B cell (primary cell): ENCODE data around the gene DLX2. TPM values are rescaled to one million over a fixed set of nuclear protein-coding genes. Genes with fewer than 3 reads are reported as not detected.
A peak's percentile ranks its signal among the peaks of the same experiment; 100 is the strongest.

Experiments used
- ATAC-seq: fragments of 200-7000 bp; cut with Tn5 transposase; one replicate; pipeline ENCODE4 v1.10.0; 2021; ENCODE audit warnings: low read depth, mild to moderate bottlenecking, moderate number of reproducible peaks, moderate library complexity
- CTCF ChIA-PET: fragments of 350-600 bp; sonication (Branson Sonifier 250); formaldehyde crosslinking; loops from one replicate; lab custom pipeline; 2021; ENCODE audit warnings: antibody characterized with exemption, inconsistent platforms; lab: Charles Lee
- POLR2A ChIA-PET: fragments of 350-600 bp; sonication (Branson Sonifier 250); formaldehyde crosslinking; loops from one replicate; lab custom pipeline; 2021; ENCODE audit warnings: antibody characterized with exemption; lab: Charles Lee
- DNase-seq: peaks from one replicate; pipeline ENCODE4 v3.0.0; 2013
- H2AFZ ChIP-seq: 2 replicates; pipeline ENCODE4 v1.6.1; 2012; ENCODE audit warnings: mild to moderate bottlenecking, low read depth, low read length; ENCODE audit not compliant: insufficient read depth, poor library complexity, severe bottlenecking
- H3K27ac ChIP-seq, 2 donors: 1 replicate in 1 of 2; 2 replicates in 1 of 2; pipeline ENCODE4 v1.5.1; 2012 to 2013; ENCODE audit warnings: low read length in 2 of 2, mild to moderate bottlenecking in 2 of 2, moderate library complexity in 1 of 2
- H3K27me3 ChIP-seq, 4 experiments: fragments of 200-600 bp in 1 of 4; sonication (generic) in 1 of 4; replicated peaks in 1 of 4; 1 replicate in 2 of 4; 2 replicates in 2 of 4; pipeline versions ENCODE4 v1.6.1 to v1.7.0; 2013 to 2016; ENCODE audit warnings: low read length in 3 of 4, mild to moderate bottlenecking in 2 of 4, mixed read lengths in 1 of 4, moderate library complexity in 1 of 4; ENCODE audit not compliant: insufficient read depth in 4 of 4, control insufficient read depth in 3 of 4; ENCODE audit errors: control extremely low read depth in 1 of 4
- H3K36me3 ChIP-seq, 2 experiments: replicated peaks in 1 of 2; 1 replicate in 1 of 2; 2 replicates in 1 of 2; pipeline versions ENCODE4 v1.6.1 to v1.7.1; 2013; ENCODE audit warnings: low read length in 1 of 2; ENCODE audit not compliant: insufficient read depth in 2 of 2, control insufficient read depth in 1 of 2; ENCODE audit errors: control extremely low read depth in 1 of 2, extremely low read depth in 1 of 2
- H3K4me1 ChIP-seq, 2 donors: fragments of 200-600 bp in 1 of 2; sonication (generic) in 1 of 2; 1 replicate in 1 of 2; 2 replicates in 1 of 2; pipeline versions ENCODE4 v1.5.1 to v1.6.1; 2013 to 2017; ENCODE audit warnings: low read length in 2 of 2; ENCODE audit not compliant: control insufficient read depth in 2 of 2, insufficient read depth in 2 of 2
- H3K4me2 ChIP-seq: replicated peaks from 2 replicates; pipeline ENCODE3; 2012; ENCODE audit warnings: mild to moderate bottlenecking, low read depth, low read length; ENCODE audit not compliant: poor library complexity, severe bottlenecking
- H3K4me3 ChIP-seq, 5 experiments: fragments of 200-600 bp in 1 of 5; sonication (generic) in 1 of 5; 1 replicate in 3 of 5; 2 replicates in 2 of 5; pipeline versions ENCODE4 v1.5.1 to v1.7.0; 2011 to 2016; ENCODE audit warnings: low read length in 4 of 5, mild to moderate bottlenecking in 4 of 5, low read depth in 2 of 5, control low read depth in 1 of 5, moderate library complexity in 1 of 5; ENCODE audit not compliant: insufficient read depth in 1 of 5; ENCODE audit errors: control extremely low read depth in 1 of 5, extremely low read depth in 1 of 5
- H3K79me2 ChIP-seq: fragments of 200-600 bp; sonication (generic); one replicate; pipeline ENCODE4 v1.6.0; 2016; ENCODE audit warnings: low read length; ENCODE audit not compliant: control insufficient read depth, insufficient read depth
- H3K9ac ChIP-seq: fragments of 200-600 bp; sonication (generic); 2 replicates; pipeline ENCODE4 v1.6.1; 2017; ENCODE audit warnings: mild to moderate bottlenecking, low read length, moderate library complexity
- H3K9me3 ChIP-seq, 3 donors: one replicate each; pipeline versions ENCODE4 v1.6.1 to v1.7.1; 2013; ENCODE audit warnings: low read length in 2 of 3; ENCODE audit not compliant: control insufficient read depth in 2 of 3, insufficient read depth in 1 of 3; ENCODE audit errors: control extremely low read depth in 1 of 3
- H4K20me1 ChIP-seq: 2 replicates; pipeline ENCODE4 v1.6.0; 2012; ENCODE audit warnings: mild to moderate bottlenecking, low read length; ENCODE audit not compliant: insufficient read depth, control insufficient read depth, poor library complexity, severe bottlenecking
- H3K27ac Mint-ChIP-seq: one replicate; pipeline ENCODE4 v1.8.0; 2021; ENCODE audit warnings: mixed read lengths
- H3K27me3 Mint-ChIP-seq: one replicate; pipeline ENCODE4 v1.8.0; 2021; ENCODE audit warnings: mixed read lengths
- H3K4me1 Mint-ChIP-seq: one replicate; pipeline ENCODE4 v1.8.0; 2021; ENCODE audit warnings: mixed read lengths
- H3K4me3 Mint-ChIP-seq: one replicate; pipeline ENCODE4 v1.8.0; 2021; ENCODE audit warnings: mixed read lengths
- H3K9me3 Mint-ChIP-seq: one replicate; pipeline ENCODE4 v1.8.0; 2022; ENCODE audit warnings: mixed read lengths; ENCODE audit not compliant: insufficient read depth
- EZH2 ChIP-seq: IDR thresholded peaks from 2 replicates; pipeline ENCODE4 v1.6.1; 2012; ENCODE audit warnings: borderline replicate concordance, low read depth, mild to moderate bottlenecking, moderate library complexity, low read length; ENCODE audit not compliant: insufficient read depth, poor library complexity, severe bottlenecking
- WGBS: methylation state at CpG from one replicate; pipeline ENCODE4 v1.1.5; 2013; ENCODE audit warnings: missing lambda C conversion rate; ENCODE audit not compliant: insufficient coverage; 5-methylcytosine and 5-hydroxymethylcytosine counted together
- intact Hi-C: fragments of 100-400 bp; cut with micrococcal nuclease; formaldehyde crosslinking; loops from one replicate; pipeline ENCODE4 v1.10.0; 2022
- polyA plus RNA-seq: library from polyadenylated mRNA; depleted of rRNA; stranded (reverse); fragments of >200 nt; gene quantifications from 2 replicates; pipeline ENCODE4 v1.2.3, GENCODE V29; 2012
- total RNA-seq, 2 donors: library from RNA; stranded (reverse); fragments of 120-200 nt in 1 of 2; gene quantifications; 1 replicate in 1 of 2; 2 replicates in 1 of 2; pipeline versions ENCODE4 v1.2.3 to v1.2.4, GENCODE V29; 2013 to 2022
- TF ChIP-seq, protein P1 (sequence below): fragments of 200-600 bp; IDR thresholded peaks from one replicate; pipeline ENCODE4 v1.8.0; 2022; ENCODE audit warnings: antibody characterized with exemption, mild to moderate bottlenecking

The DLX2 gene
- total and polyA plus RNA-seq, 2 donors (not counting 1 experiment from before 2014, with no cell fraction given), result 0.13 to 0.52 TPM

DNA sequence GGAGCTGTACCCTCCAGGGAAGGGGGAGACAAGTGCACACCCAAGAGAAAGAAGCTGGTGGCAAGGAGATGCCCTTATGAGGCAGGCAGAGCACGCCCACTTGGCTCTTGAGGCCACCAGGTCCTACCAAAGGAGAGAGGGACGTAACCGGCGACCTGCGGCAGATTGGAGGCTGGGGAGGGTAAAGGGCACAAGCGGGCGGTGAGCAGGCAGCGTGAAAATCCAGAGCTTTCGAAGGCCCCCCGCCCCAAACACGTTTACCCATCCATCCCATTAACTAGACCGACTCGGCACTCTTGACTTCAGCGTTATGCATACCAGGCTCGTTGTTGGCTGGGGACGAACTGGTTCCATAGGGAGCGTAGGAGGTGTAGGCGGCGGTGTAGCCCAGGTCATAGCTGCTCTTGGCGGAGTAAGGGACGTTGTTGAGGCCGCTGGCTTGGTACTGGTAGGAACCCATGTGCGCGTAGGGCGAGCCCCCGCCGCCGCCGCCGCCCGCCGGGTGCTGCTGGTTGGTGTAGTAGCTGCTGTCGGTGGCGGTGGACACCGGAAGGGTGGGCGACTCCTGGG lies 794 bp downstream of the DLX2 start:
- Histone ChIP-seq H3K27me3 (peaks cover 4 to 100% (median 93%) of the 10 kb centered on the region in 4 experiments), H2AFZ (peak overlapping the region; percentile 63), H3K4me1 (peaks cover 67 to 90% of the 10 kb centered on the region in 2 donors), H3K9ac (peak overlapping the region; percentile 60), H3K27ac (no peak overlapping the region), H3K4me2 (peak overlapping the region; percentile 81), H3K36me3 (no peaks in the 10 kb centered on the region), H3K79me2 (no peaks in the 10 kb centered on the region), H4K20me1 (peaks cover 15% of the 10 kb centered on the region), H3K4me3 (peak overlapping the region in 4 of 5 experiments; percentile 35 to 51 (median 38)), H3K9me3 (peaks cover 0 to 89% (median 11%) of the 10 kb centered on the region in 3 donors)
- peak overlapping the region; percentile 72 for H3K4me3 Mint-ChIP-seq
- H3K27ac Mint-ChIP-seq, result peak overlapping the region; percentile 22
- WGBS, result 8% methylated on average over 31 of the region's 36 CpGs
- TF ChIP-seq EZH2, result no peak
- TF ChIP-seq, protein P1, sequence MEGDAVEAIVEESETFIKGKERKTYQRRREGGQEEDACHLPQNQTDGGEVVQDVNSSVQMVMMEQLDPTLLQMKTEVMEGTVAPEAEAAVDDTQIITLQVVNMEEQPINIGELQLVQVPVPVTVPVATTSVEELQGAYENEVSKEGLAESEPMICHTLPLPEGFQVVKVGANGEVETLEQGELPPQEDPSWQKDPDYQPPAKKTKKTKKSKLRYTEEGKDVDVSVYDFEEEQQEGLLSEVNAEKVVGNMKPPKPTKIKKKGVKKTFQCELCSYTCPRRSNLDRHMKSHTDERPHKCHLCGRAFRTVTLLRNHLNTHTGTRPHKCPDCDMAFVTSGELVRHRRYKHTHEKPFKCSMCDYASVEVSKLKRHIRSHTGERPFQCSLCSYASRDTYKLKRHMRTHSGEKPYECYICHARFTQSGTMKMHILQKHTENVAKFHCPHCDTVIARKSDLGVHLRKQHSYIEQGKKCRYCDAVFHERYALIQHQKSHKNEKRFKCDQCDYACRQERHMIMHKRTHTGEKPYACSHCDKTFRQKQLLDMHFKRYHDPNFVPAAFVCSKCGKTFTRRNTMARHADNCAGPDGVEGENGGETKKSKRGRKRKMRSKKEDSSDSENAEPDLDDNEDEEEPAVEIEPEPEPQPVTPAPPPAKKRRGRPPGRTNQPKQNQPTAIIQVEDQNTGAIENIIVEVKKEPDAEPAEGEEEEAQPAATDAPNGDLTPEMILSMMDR, result no peak
- peak; percentile 8 for ATAC-seq
- peaks cover 51% of the 10 kb centered on the region for H3K27me3 Mint-ChIP-seq
- H3K9me3 Mint-ChIP-seq, result no peaks in the 10 kb centered on the region
- intact Hi-C loops, result loop anchor here (5.0 to 10.0 kb wide), 4 partner anchors 180 to 530 kb away; partner anchors contain the start of genes HAT1 and PDK1
- peak; percentile 70 for DNase-seq
- CTCF ChIA-PET, result interaction anchor here (2.2 to 7.3 kb wide), 2 partner anchors 15 to 398 kb away, joined by 4 to 58 read pairs; partner anchors contain the start of gene DLX1
- peaks cover 44% of the 10 kb centered on the region for H3K4me1 Mint-ChIP-seq
- POLR2A ChIA-PET, result interaction anchor here (1.0 kb wide), 1 partner anchor 14 kb away, joined by 9 read pairs; no protein-coding TSS in a partner anchor
